GM12872 (cell line): Measurements from ENCODE around the gene TNFRSF1A.
A peak's percentile ranks its signal among the peaks of the same experiment; 100 is the strongest.

Experiments used
- CTCF ChIP-seq: IDR thresholded peaks from 3 replicates; pipeline ENCODE4 v1.5.1; 2011; ENCODE audit warnings: low read depth, mild to moderate bottlenecking, low read length, moderate library complexity; ENCODE audit not compliant: insufficient read depth

Gene TNFRSF1A

GRCh38 chr12:6367065-6367968 lies 25.4 kb upstream of the TNFRSF1A start:
- TF ChIP-seq CTCF: peak; percentile 59

- TF ChIP-seq CTCF: no peak
Measured at GRCh38 chr12:6364044-6364374, 22.1 kb upstream of the TNFRSF1A start.

GRCh38 chr12:6363330-6364043 lies 21.6 kb upstream of the TNFRSF1A start:
- TF ChIP-seq CTCF: no peak

GRCh38 chr12:6363010-6363329 lies 21.1 kb upstream of the TNFRSF1A start:
- no peak for TF ChIP-seq CTCF

GRCh38 chr12:6362403-6362802 lies 20.5 kb upstream of the TNFRSF1A start:
- no peak for TF ChIP-seq CTCF

- no peak for TF ChIP-seq CTCF
Measured at GRCh38 chr12:6361834-6362233, 20.0 kb upstream of the TNFRSF1A start.

- no peak for TF ChIP-seq CTCF
Measured at GRCh38 chr12:6360578-6361490, 19.0 kb upstream of the TNFRSF1A start.
